Gastrocnemius medialis (tissue), 4 donors: ENCODE results near the gene SHLD1.

Experiments
- POLR2A ChIP-seq, 2 donors: fragments of 450-650 bp; IDR thresholded peaks; one replicate each; pipeline ENCODE4 v1.6.1; 2017; ENCODE audit warnings: antibody characterized with exemption in 2 of 2, mild to moderate bottlenecking in 2 of 2, moderate library complexity in 2 of 2
- TF ChIP-seq, protein P1 (sequence below), 5 experiments: fragments of 450-650 bp in 3 of 5; fragments of 200-600 bp in 2 of 5; sonication (generic) in 2 of 5; IDR thresholded peaks in 4 of 5; conservative IDR thresholded peaks in 1 of 5; 1 replicate in 4 of 5; 2 replicates in 1 of 5; pipeline ENCODE4 v1.5.1; 2016 to 2019; ENCODE audit warnings: antibody characterized with exemption in 5 of 5, mild to moderate bottlenecking in 3 of 5, moderate library complexity in 3 of 5

DNA sequence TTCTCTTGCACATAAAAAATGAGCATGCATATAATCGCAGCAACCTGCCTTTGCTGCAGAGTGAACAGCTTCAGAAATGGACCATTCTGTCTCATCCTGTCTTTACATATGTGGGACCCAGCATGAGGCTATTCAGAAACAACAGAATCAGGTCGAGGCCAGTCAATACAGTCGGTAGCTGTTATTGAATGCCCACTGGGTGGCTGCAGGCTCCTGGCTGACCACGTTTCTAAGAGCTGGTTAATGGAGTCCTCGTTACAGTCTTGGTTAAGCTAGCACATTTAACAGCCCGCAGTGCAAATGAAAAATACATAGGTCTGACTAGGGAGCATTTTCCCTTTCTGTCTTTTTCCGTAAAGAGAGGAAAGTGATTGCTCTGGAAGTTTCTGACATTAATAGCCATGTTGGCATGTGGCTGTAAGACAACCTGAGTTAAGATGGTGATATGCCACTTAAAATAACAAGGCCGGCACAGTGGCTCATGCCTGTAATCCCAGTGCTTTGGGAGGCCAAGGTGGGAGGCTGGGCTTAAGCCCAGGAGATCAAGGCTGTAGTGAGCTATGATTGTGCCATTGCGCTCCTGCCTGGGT lies 75.0 kb downstream of the SHLD1 start:
- TF ChIP-seq POLR2A (IDR thresholded peaks at IDR 0.05): no peak
- TF ChIP-seq, protein P1, sequence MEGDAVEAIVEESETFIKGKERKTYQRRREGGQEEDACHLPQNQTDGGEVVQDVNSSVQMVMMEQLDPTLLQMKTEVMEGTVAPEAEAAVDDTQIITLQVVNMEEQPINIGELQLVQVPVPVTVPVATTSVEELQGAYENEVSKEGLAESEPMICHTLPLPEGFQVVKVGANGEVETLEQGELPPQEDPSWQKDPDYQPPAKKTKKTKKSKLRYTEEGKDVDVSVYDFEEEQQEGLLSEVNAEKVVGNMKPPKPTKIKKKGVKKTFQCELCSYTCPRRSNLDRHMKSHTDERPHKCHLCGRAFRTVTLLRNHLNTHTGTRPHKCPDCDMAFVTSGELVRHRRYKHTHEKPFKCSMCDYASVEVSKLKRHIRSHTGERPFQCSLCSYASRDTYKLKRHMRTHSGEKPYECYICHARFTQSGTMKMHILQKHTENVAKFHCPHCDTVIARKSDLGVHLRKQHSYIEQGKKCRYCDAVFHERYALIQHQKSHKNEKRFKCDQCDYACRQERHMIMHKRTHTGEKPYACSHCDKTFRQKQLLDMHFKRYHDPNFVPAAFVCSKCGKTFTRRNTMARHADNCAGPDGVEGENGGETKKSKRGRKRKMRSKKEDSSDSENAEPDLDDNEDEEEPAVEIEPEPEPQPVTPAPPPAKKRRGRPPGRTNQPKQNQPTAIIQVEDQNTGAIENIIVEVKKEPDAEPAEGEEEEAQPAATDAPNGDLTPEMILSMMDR (IDR thresholded peaks at IDR 0.05 in 4 of 5, conservative IDR thresholded peaks at IDR 0.05 in 1 of 5): peak in 1 of 5 experiments; percentile 18
